ENCODE results near the gene IFI6.

IFI6 gene

DNA sequence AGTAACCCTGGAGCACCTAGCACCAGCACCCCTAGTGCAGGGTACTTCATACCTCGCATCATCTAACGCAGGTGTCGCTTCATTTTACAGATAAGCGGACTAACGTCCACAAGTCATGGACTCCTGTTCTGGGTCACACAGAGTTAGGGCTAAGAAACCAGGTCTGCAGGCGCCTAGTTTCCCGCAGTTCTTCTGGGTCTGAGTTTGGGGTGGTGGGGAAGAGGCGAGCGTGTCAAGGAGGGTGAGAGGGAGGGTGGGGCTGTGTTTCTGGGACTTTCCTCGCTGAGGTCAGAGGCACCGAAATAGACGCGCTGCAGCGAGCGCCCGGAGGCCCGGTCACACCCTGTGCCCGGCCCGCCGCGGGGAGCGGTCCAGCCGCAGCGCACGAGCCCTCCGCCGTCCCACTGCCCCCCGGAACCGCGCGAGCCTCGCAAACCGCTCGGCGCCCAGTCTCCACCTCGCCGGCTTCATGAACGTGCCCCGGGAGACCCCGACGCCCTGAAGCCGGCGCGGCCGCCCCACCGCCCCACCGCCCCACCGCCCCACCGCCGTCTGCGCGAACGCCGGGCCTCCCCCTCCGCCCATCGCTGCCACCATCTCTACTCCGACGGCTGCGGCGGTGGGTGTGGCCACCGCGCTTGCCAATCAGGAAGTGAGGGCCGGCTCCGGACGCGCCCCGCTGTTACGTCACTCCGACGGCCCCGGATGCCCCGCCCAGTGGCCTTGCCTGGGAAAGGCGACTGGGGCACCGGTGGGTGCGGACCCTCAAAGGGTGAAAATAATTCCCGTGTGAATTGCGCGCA lies 12.3 kb downstream of the IFI6 start:
- TF ChIP-seq, protein P1, sequence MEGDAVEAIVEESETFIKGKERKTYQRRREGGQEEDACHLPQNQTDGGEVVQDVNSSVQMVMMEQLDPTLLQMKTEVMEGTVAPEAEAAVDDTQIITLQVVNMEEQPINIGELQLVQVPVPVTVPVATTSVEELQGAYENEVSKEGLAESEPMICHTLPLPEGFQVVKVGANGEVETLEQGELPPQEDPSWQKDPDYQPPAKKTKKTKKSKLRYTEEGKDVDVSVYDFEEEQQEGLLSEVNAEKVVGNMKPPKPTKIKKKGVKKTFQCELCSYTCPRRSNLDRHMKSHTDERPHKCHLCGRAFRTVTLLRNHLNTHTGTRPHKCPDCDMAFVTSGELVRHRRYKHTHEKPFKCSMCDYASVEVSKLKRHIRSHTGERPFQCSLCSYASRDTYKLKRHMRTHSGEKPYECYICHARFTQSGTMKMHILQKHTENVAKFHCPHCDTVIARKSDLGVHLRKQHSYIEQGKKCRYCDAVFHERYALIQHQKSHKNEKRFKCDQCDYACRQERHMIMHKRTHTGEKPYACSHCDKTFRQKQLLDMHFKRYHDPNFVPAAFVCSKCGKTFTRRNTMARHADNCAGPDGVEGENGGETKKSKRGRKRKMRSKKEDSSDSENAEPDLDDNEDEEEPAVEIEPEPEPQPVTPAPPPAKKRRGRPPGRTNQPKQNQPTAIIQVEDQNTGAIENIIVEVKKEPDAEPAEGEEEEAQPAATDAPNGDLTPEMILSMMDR (IDR thresholded peaks at IDR 0.05; ENCODE audit: borderline replicate concordance, control extremely low read depth, extremely low read depth, insufficient read depth, missing control alignments): no peak
- DNase-seq (ENCODE audit: low spot score): peak; percentile 90
- in situ Hi-C loops (cut with MboI; ENCODE audit: low sequenced_read_pairs, unreplicated experiment): loop anchor here (5.0 to 10.0 kb wide), 2 partner anchors 52 to 265 kb away; partner anchors contain the start of gene GPR3

DNA sequence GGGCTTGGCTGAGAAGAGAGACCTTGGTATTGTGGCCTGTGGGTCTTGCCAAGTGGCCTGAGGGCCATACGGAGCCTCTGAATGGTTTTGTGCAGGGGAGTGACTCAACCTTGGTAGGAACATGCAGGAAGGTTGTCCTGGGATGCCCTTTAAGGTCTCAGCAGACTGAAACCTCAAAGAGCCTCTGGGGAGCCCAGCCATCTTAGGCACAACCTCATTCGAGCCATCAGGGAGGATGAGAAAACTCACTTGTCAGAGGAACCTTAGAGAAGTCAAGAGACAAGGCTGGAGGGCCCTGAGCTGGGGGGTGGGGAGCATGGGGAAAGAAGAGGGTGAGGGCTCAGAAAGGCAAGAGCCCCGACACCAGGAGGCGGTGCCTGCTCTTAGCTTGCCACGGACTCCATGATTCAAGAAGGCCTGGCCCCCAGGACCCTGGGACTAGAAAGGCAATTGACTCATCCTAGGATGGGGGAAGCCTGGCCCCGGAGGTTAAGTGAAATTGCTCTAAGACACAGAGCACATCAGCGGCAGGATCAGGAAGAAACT lies 13.0 kb downstream of the IFI6 start:
- in situ Hi-C loops (cut with MboI; ENCODE audit: low sequenced_read_pairs, unreplicated experiment): no loop called here
- TF ChIP-seq, protein P1 (IDR thresholded peaks at IDR 0.05; ENCODE audit: borderline replicate concordance, control extremely low read depth, extremely low read depth, insufficient read depth, missing control alignments): no peak
- peak; percentile 49 for DNase-seq (ENCODE audit: low spot score)

DNA sequence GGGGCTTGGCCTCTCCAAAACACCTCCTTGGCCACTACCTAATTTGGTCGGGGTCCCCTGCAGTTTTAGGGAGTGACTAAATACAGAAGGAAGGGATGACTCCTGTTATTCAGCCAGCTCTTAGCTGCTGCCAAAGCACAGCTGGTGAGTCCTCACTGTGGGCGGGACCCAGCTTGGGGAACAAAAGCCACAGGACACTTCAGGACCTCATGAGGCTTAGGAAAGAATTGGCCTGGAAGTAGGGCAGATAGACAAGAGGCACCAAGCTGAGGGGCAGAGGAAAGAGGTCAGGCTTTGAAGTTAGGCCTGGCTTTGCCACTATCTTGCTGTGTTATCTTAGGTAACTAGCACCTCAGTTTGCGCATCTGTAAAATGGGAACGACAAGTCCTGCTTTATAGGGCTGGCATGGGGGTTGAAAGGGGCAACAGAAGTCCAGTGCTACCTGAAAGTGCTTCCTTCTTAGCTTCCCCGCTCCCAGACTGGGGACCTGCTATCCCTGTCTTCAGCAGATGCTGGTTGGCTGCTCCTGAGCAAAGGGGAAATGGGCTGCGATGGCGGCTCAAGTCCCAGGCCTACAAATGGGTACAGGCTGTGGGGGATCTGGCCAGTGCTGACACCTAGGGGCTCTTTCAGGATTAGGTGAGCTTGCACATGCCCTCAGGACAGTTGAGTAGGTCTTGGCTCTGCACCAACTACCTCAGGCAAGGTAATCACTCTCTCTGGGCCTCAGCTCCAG lies 15.7 kb downstream of the IFI6 start:
- no peak for DNase-seq (ENCODE audit: low spot score)
- in situ Hi-C loops (cut with MboI; ENCODE audit: low sequenced_read_pairs, unreplicated experiment): no loop called here
- TF ChIP-seq, protein P1 (IDR thresholded peaks at IDR 0.05; ENCODE audit: borderline replicate concordance, control extremely low read depth, extremely low read depth, insufficient read depth, missing control alignments): no peak

DNA sequence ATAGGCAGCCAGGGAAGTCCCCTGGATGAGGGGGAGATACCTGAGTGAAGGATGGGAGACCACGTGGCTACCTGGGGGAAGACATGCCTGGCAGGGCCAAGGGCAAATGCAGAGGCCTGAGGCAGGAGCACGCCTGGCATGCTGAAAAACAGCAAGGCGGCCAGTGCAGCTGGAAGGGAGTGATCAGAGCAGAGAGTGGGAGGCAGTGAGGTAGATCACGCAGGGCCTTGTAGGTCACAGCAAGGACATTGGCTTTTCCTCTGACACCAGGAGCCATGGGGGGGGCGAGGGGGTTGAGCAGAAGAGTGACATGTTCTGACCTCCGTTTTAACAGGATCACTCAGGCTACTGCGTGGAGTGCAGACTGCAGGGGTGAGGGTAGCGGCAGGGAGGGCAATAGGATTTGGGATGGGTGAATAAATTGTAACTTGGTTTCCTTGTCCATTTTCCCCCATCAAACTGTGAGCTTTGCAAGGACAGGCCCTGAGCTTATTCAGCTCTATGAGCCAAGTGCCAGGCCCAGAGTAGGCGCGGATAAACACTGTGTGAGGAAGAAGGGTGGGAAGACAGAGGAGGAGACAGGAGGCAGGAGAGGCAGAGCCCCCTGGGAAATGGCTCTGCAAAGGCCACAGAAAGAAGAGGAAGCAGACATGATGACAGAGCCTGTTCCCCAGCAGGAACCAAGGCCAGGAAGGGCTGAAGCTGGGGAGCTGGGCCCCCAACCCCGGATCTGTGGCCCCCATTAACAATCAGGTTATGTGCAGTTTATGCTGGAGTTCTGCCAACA lies 16.6 kb downstream of the IFI6 start:
- TF ChIP-seq, protein P1 (IDR thresholded peaks at IDR 0.05; ENCODE audit: borderline replicate concordance, control extremely low read depth, extremely low read depth, insufficient read depth, missing control alignments): no peak
- DNase-seq (ENCODE audit: low spot score): no peak
- in situ Hi-C loops (cut with MboI; ENCODE audit: low sequenced_read_pairs, unreplicated experiment): no loop called here

DNA sequence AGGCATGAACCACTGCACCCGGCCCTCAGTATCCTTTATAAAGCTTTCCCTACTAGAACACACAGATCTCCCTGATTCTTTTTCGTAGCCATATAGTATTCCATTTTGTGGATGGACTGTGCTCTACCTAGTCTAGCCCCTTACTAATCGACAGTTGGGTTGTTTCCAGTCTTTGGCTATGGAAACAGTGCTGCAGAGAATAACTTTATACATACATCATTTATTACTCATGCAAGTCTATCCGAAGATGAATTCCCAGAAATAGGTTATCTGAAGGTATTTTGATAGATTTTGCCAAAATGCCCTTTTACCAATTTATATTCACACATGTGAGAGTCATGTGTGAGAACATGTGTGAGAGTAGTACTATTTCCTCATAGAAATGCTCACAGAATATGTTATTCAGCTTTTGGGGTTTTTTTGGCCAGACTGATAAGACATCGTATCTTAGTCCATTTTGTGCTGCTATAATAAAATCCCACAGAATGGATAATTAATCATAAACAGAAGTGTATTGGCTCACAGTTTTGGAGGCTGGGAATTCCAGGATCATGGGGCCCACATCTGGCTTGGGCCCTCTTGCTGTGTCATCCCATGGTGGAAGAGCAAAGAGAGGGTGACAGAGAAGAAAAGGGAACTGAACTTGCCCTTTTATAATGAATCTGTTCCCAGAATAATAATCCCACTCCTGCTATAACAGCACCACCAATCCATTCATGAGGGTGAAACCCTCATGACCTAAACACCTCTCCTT lies 19.7 kb downstream of the IFI6 start:
- no peak for DNase-seq (ENCODE audit: low spot score)
- in situ Hi-C loops (cut with MboI; ENCODE audit: low sequenced_read_pairs, unreplicated experiment): no loop called here
- TF ChIP-seq, protein P1 (IDR thresholded peaks at IDR 0.05; ENCODE audit: borderline replicate concordance, control extremely low read depth, extremely low read depth, insufficient read depth, missing control alignments): no peak
